Endodermal cell (in vitro differentiated cells): Measurements from ENCODE around the gene GAS7. TPM values are rescaled to one million over a fixed set of nuclear protein-coding genes. Genes with fewer than 3 reads are reported as not detected.
A peak's percentile ranks its signal among the peaks of the same experiment; 100 is the strongest.

ENCODE experiments used
- DNase-seq: peaks from one replicate; pipeline ENCODE4 v3.0.0-alpha.2; 2017
- H3K27ac ChIP-seq: 2 replicates; pipeline ENCODE4 v1.5.1; 2013; ENCODE audit warnings: mild to moderate bottlenecking, low read depth, low read length, moderate library complexity
- H3K27me3 ChIP-seq: 2 replicates; pipeline ENCODE4 v1.6.1; 2013; ENCODE audit warnings: mild to moderate bottlenecking, low read length, moderate library complexity; ENCODE audit not compliant: insufficient read depth, control insufficient read depth, poor library complexity, severe bottlenecking
- H3K36me3 ChIP-seq: 2 replicates; pipeline ENCODE4 v1.7.0; 2013; ENCODE audit warnings: mild to moderate bottlenecking, low read length, moderate library complexity; ENCODE audit not compliant: control insufficient read depth, insufficient read depth
- H3K4me1 ChIP-seq: one replicate; pipeline ENCODE4 v1.7.0; 2013; ENCODE audit warnings: low read length; ENCODE audit not compliant: control insufficient read depth, insufficient read depth
- H3K4me3 ChIP-seq: 2 replicates; pipeline ENCODE4 v1.5.1; 2013; ENCODE audit warnings: mild to moderate bottlenecking, low read length, moderate library complexity
- H3K9ac ChIP-seq: 2 replicates; pipeline ENCODE4 v1.6.1; 2013; ENCODE audit warnings: mild to moderate bottlenecking, low read length, moderate library complexity; ENCODE audit not compliant: poor library complexity, severe bottlenecking; ENCODE audit errors: extremely low read depth
- H3K9me3 ChIP-seq: 2 replicates; pipeline ENCODE4 v1.6.1; 2013; ENCODE audit warnings: mild to moderate bottlenecking, low read length, moderate library complexity; ENCODE audit not compliant: control insufficient read depth
- H3K27ac Mint-ChIP-seq: 2 replicates; pipeline ENCODE4 v1.8.0; 2020; ENCODE audit warnings: mixed read lengths
- H3K27me3 Mint-ChIP-seq: 2 replicates; pipeline ENCODE4 v1.8.0; 2021; ENCODE audit warnings: mild to moderate bottlenecking, mixed read lengths; ENCODE audit not compliant: insufficient read depth
- H3K36me3 Mint-ChIP-seq: 2 replicates; pipeline ENCODE4 v1.8.0; 2020; ENCODE audit warnings: low read depth, mixed read lengths
- H3K4me1 Mint-ChIP-seq: 2 replicates; pipeline ENCODE4 v1.8.0; 2020; ENCODE audit warnings: mixed read lengths
- H3K4me3 Mint-ChIP-seq: 2 replicates; pipeline ENCODE4 v1.8.0; 2020; ENCODE audit warnings: mild to moderate bottlenecking, moderate library complexity, mixed read lengths
- H3K9me3 Mint-ChIP-seq: 2 replicates; pipeline ENCODE4 v1.8.0; 2020; ENCODE audit warnings: mild to moderate bottlenecking, mixed read lengths
- CTCF ChIP-seq: fragments of 200-600 bp; sonication (generic); conservative IDR thresholded peaks from 2 replicates; pipeline ENCODE4 v1.5.0; 2021; ENCODE audit warnings: antibody characterized with exemption, mild to moderate bottlenecking
- WGBS, 2 experiments: methylation state at CpG; one replicate each; pipeline versions ENCODE4 v1.1.5 to v1.1.7; 2013; ENCODE audit warnings: missing lambda C conversion rate in 2 of 2, mixed read lengths in 1 of 2; ENCODE audit not compliant: insufficient coverage in 1 of 2, insufficient read length in 1 of 2; 5-methylcytosine and 5-hydroxymethylcytosine counted together
- total RNA-seq, 2 donors: library from RNA; stranded (reverse); fragmentation: NEBNext Ultra II Directional in 1 of 2; extraction: Animal tissue kit (Norgen Biotek cat#: 25700) in 1 of 2; gene quantifications; 2 replicates in 1 of 2; 3 replicates in 1 of 2; pipeline ENCODE4 v1.2.1, GENCODE V29; 2021

The GAS7 gene
- total RNA-seq, 2 donors from 2014 or later = 8.6 to 14.7 TPM

- Mint-ChIP-seq H3K9me3 (no peaks in the 10 kb centered on the region), H3K27ac (no peak overlapping the region), H3K36me3 (no peaks in the 10 kb centered on the region), H3K27me3 (peaks cover 22% of the 10 kb centered on the region), H3K4me3 (no peak overlapping the region), H3K4me1 (peaks cover 7% of the 10 kb centered on the region)
- H3K36me3 ChIP-seq = no peaks in the 10 kb centered on the region
- no peak overlapping the region for H3K4me3 ChIP-seq
- peaks cover 3% of the 10 kb centered on the region for H3K27me3 ChIP-seq
- H3K9me3 ChIP-seq = no peaks in the 10 kb centered on the region
- 88 to 90% methylated on average over 18 to 21 of the region's 21 CpGs for WGBS, 2 experiments
- no peaks in the 10 kb centered on the region for H3K4me1 ChIP-seq
- H3K27ac ChIP-seq = no peak overlapping the region
- peak; percentile 24 for TF ChIP-seq CTCF
- no peak for DNase-seq
- H3K9ac ChIP-seq = no peak overlapping the region
Observed at GRCh38 chr17:9899280-9900043, 298.9 kb downstream of the GAS7 start.

- peaks cover 7% of the 10 kb centered on the region for H3K4me1 Mint-ChIP-seq
- Histone ChIP-seq H3K4me1 (no peaks in the 10 kb centered on the region), H3K9me3 (no peaks in the 10 kb centered on the region), H3K36me3 (no peaks in the 10 kb centered on the region), H3K27ac (no peak overlapping the region), H3K4me3 (no peak overlapping the region), H3K27me3 (peaks cover 5% of the 10 kb centered on the region), H3K9ac (no peak overlapping the region)
- peaks cover 26% of the 10 kb centered on the region for H3K27me3 Mint-ChIP-seq
- no peak overlapping the region for H3K4me3 Mint-ChIP-seq
- no peak for DNase-seq
- no peaks in the 10 kb centered on the region for H3K9me3 Mint-ChIP-seq
- no peak for TF ChIP-seq CTCF
- H3K27ac Mint-ChIP-seq = no peak overlapping the region
- H3K36me3 Mint-ChIP-seq = no peaks in the 10 kb centered on the region
- 93 to 94% methylated on average over 3 to 8 of the region's 8 CpGs for WGBS, 2 experiments
Observed at GRCh38 chr17:9898812-9899211, 299.6 kb downstream of the GAS7 start.

- Mint-ChIP-seq H3K27ac (no peak overlapping the region), H3K4me1 (peaks cover 7% of the 10 kb centered on the region)
Observed at GRCh38 chr17:9897372-9897968, 300.9 kb downstream of the GAS7 start.

More at GRCh38 chr17:9897372-9897968, 300.9 kb downstream of the GAS7 start:
- WGBS, 2 experiments = 89 to 90% methylated on average over 11 to 13 of the region's 13 CpGs
- Histone ChIP-seq H3K4me1 (no peaks in the 10 kb centered on the region), H3K9me3 (no peaks in the 10 kb centered on the region), H3K4me3 (no peak overlapping the region), H3K27ac (peak overlapping the region; percentile 32), H3K36me3 (no peaks in the 10 kb centered on the region), H3K27me3 (peaks cover 5% of the 10 kb centered on the region), H3K9ac (no peak overlapping the region)
- no peak for TF ChIP-seq CTCF
- Mint-ChIP-seq H3K9me3 (no peaks in the 10 kb centered on the region), H3K36me3 (no peaks in the 10 kb centered on the region), H3K27me3 (peaks cover 27% of the 10 kb centered on the region), H3K4me3 (no peak overlapping the region)
- DNase-seq = no peak
